H1 (cell line): ENCODE data around the gene BGLAP. TPM values are rescaled to one million over a fixed set of nuclear protein-coding genes. Genes with fewer than 3 reads are reported as not detected.

Source experiments
- ASH2L ChIP-seq: fragments of 200-600, 300-600 bp; sonication (generic); IDR thresholded peaks from one replicate; pipeline ENCODE4 v1.7.1; 2017; ENCODE audit warnings: low read length
- CHD1 ChIP-seq: IDR thresholded peaks from 2 replicates; pipeline ENCODE4 v1.6.1; 2012; ENCODE audit warnings: low read depth, low read length, improper control_type of control experiment
- EP300 ChIP-seq, 2 experiments: IDR thresholded peaks; 1 replicate in 1 of 2; 2 replicates in 1 of 2; pipeline ENCODE4 v1.6.1; 2011 to 2012; ENCODE audit warnings: low read depth in 2 of 2, low read length in 2 of 2, mild to moderate bottlenecking in 2 of 2, borderline replicate concordance in 1 of 2, inconsistent platforms in 1 of 2, moderate library complexity in 1 of 2
- GTF2F1 ChIP-seq: IDR thresholded peaks from 2 replicates; pipeline ENCODE4 v1.6.1; 2012; ENCODE audit warnings: low read depth, low read length, improper control_type of control experiment, borderline replicate concordance
- SAP30 ChIP-seq: fragments of 300-600 bp; sonication (generic); IDR thresholded peaks from 2 replicates; pipeline ENCODE4 v1.7.1; 2012; ENCODE audit warnings: low read length, moderate library complexity, mild to moderate bottlenecking, inconsistent platforms; ENCODE audit not compliant: insufficient read depth, insufficient replicate concordance
- SIX5 ChIP-seq: IDR thresholded peaks from 2 replicates; pipeline ENCODE4 v1.6.1; 2011; ENCODE audit warnings: mild to moderate bottlenecking, low read depth, low read length
- SP1 ChIP-seq: IDR thresholded peaks from 2 replicates; pipeline ENCODE4 v1.6.1; 2011; ENCODE audit warnings: low read depth, low read length
- SP4 ChIP-seq: IDR thresholded peaks from 2 replicates; pipeline ENCODE4 v1.6.1; 2012; ENCODE audit warnings: low read length, inconsistent platforms
- TBP ChIP-seq: IDR thresholded peaks from 2 replicates; pipeline ENCODE4 v1.6.1; 2011; ENCODE audit warnings: low read depth, low read length, improper control_type of control experiment
- polyA plus RNA-seq, 7 experiments: library from polyadenylated mRNA; depleted of rRNA in 3 of 7; stranded (reverse) in 5 of 7; unstranded in 2 of 7; fragments of >200 nt in 5 of 7; fragments of 200-250 nt in 2 of 7; gene quantifications; 1 replicate in 5 of 7; 2 replicates in 1 of 7; 4 replicates in 1 of 7; pipeline versions ENCODE4 v1.2.1 to v1.2.3, GENCODE V29; 2011 to 2013; ENCODE audit warnings: missing spikeins in 2 of 7, mixed read lengths in 2 of 7
- total RNA-seq: library from RNA; stranded (reverse); fragmentation: NEBNext Ultra II Directional; extraction: Animal tissue kit (Norgen Biotek cat#: 25700); gene quantifications from 2 replicates; pipeline ENCODE4 v1.2.1, GENCODE V29; 2021
- TF ChIP-seq, protein P1 (sequence below): IDR thresholded peaks from 2 replicates; pipeline ENCODE4 v1.6.1; 2012; ENCODE audit warnings: low read length, inconsistent platforms

Gene BGLAP
- total and polyA plus RNA-seq, 2 of the 8 experiments (the other 6 are each of a cell fraction or from before 2014, with no cell fraction given) = 1.2 to 1.5 TPM

DNA sequence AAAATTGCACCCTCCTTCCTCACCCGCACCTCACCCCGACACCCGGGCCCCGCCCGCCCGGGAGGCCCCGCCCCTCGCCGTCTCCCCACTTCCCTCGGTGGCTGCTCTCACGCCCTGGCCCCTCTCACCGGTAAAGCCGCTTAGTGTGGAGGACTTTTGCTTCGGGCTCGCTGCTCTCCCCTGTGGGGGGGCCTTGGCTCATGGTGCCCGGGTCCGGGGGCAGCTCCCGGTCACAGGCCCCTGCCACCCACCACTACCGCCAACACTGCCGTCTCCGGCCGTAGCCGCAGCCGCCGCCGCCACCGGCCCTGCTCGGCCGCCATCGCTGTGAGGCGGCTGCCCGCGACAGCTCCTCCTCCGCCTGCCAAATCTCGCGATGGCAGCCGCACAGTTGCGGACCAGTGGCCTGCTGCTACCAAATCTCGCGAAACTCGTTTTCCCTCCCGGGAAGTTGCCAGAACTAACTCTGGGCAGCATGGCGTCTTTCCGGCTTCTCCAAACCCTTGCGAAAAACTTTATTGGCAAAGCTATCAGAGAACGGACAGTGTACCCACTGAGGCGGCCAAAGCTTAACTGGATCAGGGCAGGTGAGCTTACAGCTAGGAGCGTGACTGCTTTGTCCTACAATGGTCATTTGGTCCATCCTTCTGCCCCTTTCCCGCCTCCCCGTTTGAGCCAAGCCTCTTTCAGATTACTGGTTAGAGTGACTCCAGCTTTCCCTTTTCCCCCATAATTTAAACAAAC, 40.7 kb downstream of the BGLAP start, which contains the start of gene SMG5 (continued):
- peak; percentile 83 for TF ChIP-seq SP1
- peak; percentile 64 for TF ChIP-seq ASH2L
- TF ChIP-seq TBP = peak; percentile 89
- peak in 1 of 2 experiments; percentile 77; a peak in 1 of 3 replicates for TF ChIP-seq EP300 (IDR thresholded peaks at IDR 0.05; ENCODE audit: borderline replicate concordance in 1 of 2, low read depth in 2 of 2, low read length in 2 of 2)
- peak; percentile 19 for TF ChIP-seq SAP30
- peak; percentile 80; the same call in 1 of the 2 replicates for TF ChIP-seq GTF2F1
- TF ChIP-seq SP4 = peak; percentile 86; the same call in 1 of the 2 replicates
- TF ChIP-seq, protein P1, sequence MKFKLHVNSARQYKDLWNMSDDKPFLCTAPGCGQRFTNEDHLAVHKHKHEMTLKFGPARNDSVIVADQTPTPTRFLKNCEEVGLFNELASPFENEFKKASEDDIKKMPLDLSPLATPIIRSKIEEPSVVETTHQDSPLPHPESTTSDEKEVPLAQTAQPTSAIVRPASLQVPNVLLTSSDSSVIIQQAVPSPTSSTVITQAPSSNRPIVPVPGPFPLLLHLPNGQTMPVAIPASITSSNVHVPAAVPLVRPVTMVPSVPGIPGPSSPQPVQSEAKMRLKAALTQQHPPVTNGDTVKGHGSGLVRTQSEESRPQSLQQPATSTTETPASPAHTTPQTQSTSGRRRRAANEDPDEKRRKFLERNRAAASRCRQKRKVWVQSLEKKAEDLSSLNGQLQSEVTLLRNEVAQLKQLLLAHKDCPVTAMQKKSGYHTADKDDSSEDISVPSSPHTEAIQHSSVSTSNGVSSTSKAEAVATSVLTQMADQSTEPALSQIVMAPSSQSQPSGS = peak; percentile 90
- no peak for TF ChIP-seq CHD1
- TF ChIP-seq SIX5 = peak; percentile 77
